K562 (cell line): Measurements from ENCODE around the gene KLF17. TPM values are rescaled to one million over a fixed set of nuclear protein-coding genes. Genes with fewer than 3 reads are reported as not detected.

Experiments
- ATAC-seq: fragments of 200-7000 bp; cut with Tn5 transposase; 3 replicates; pipeline ENCODE4 v1.9.1; 2020; ENCODE audit warnings: moderate library complexity
- BruUV-seq: library from RNA; stranded (reverse); fragments of 400-500 nt; replicated peaks from 2 replicates; lab custom pipeline; 2021; lab: Mats Ljungman, UMichigan
- CTCF ChIA-PET: fragments of 300-600 bp; formaldehyde crosslinking; extraction: SDS; loops from one replicate; lab custom pipeline; 2021; ENCODE audit warnings: low intra/inter-chr PET ratio; lab: Yijun Ruan, JAX
- POLR2A ChIA-PET: fragments of 300-600, 350-650 bp; sonication (Branson Sonifier 250); formaldehyde crosslinking; extraction: SDS; loops from one replicate; lab custom pipeline; 2021; ENCODE audit warnings: antibody characterized with exemption, inconsistent platforms; lab: Yijun Ruan, JAX
- DNase-seq, 4 experiments: peaks; one replicate each; pipeline versions ENCODE4 v3.0.0 to v3.0.0-alpha.2; 2011 to 2018; ENCODE audit warnings: low spot score in 3 of 4, mixed read lengths in 3 of 4; ENCODE audit errors: extremely low read depth in 1 of 4
- FAIRE-seq: peaks from 2 replicates; lab custom pipeline; 2011; peaks lifted over from hg19 to GRCh38; lab: Jason Lieb, UNC
- H2AFZ ChIP-seq: 2 replicates; pipeline ENCODE4 v1.6.0; 2011; ENCODE audit warnings: low read depth, low read length, control low read depth, inconsistent platforms
- H3K27ac ChIP-seq: fragments of 200-600 bp; 3 replicates; pipeline ENCODE4 v1.8.0; 2011; ENCODE audit warnings: low read depth, mild to moderate bottlenecking, control low read depth, inconsistent platforms, low read length, moderate library complexity, mixed read lengths; ENCODE audit errors: extremely low read depth
- H3K27me3 ChIP-seq, 2 experiments: fragments of 300-600 bp in 1 of 2; 2 replicates in 1 of 2; 3 replicates in 1 of 2; pipeline versions ENCODE4 v1.6.0 to v1.8.0; 2011; ENCODE audit warnings: inconsistent platforms in 2 of 2, low read length in 2 of 2, mild to moderate bottlenecking in 1 of 2, mixed read lengths in 1 of 2, moderate library complexity in 1 of 2; ENCODE audit not compliant: control insufficient read depth in 2 of 2, insufficient read depth in 2 of 2
- H3K36me3 ChIP-seq: fragments of 300-600 bp; 3 replicates; pipeline ENCODE4 v1.8.0; 2011; ENCODE audit warnings: mild to moderate bottlenecking, low read length, inconsistent platforms; ENCODE audit not compliant: control insufficient read depth, insufficient read depth
- H3K4me1 ChIP-seq, 2 experiments: fragments of 200-600 bp in 1 of 2; replicated peaks in 1 of 2; 2 replicates in 1 of 2; 3 replicates in 1 of 2; pipeline versions ENCODE4 v1.5.1 to v1.8.0; 2011; ENCODE audit warnings: inconsistent platforms in 2 of 2, low read length in 2 of 2, mild to moderate bottlenecking in 1 of 2, mixed read lengths in 1 of 2, moderate library complexity in 1 of 2; ENCODE audit not compliant: control insufficient read depth in 2 of 2, insufficient read depth in 2 of 2
- H3K4me2 ChIP-seq: 2 replicates; pipeline ENCODE4 v1.6.1; 2011; ENCODE audit warnings: low read length, control low read depth, inconsistent platforms, mixed read lengths; ENCODE audit not compliant: insufficient read depth
- H3K4me3 ChIP-seq: fragments of 200-600 bp; sonication (generic), shearing (Covaris generic); 2 replicates; pipeline ENCODE4 v1.5.1; 2016; ENCODE audit warnings: control low read depth, inconsistent platforms
- H3K79me2 ChIP-seq: fragments of 200-600 bp; 3 replicates; pipeline ENCODE4 v1.8.0; 2011; ENCODE audit warnings: low read length, inconsistent platforms; ENCODE audit not compliant: control insufficient read depth, insufficient read depth
- H3K9ac ChIP-seq, 2 experiments: 2 replicates each; pipeline versions ENCODE4 v1.6.0 to v1.6.1; 2011; ENCODE audit warnings: low read depth in 2 of 2, low read length in 2 of 2, control low read depth in 1 of 2, inconsistent platforms in 1 of 2, mild to moderate bottlenecking in 1 of 2, mixed read lengths in 1 of 2; ENCODE audit not compliant: insufficient read depth in 1 of 2
- H3K9me1 ChIP-seq: one replicate; pipeline ENCODE4 v1.6.0; 2011; ENCODE audit warnings: inconsistent platforms, mild to moderate bottlenecking, low read length, moderate library complexity; ENCODE audit not compliant: control insufficient read depth, insufficient read depth
- H3K9me3 ChIP-seq: replicated peaks from 2 replicates; pipeline ENCODE4 v1.5.1; 2011; ENCODE audit warnings: low read depth, low read length, inconsistent platforms; ENCODE audit not compliant: control insufficient read depth, insufficient read depth
- H4K20me1 ChIP-seq: replicated peaks from 2 replicates; pipeline ENCODE4 v1.6.1; 2011; ENCODE audit warnings: low read length, inconsistent platforms, mixed read lengths; ENCODE audit not compliant: control insufficient read depth, insufficient read depth
- ATF7 ChIP-seq: fragments of 450-650 bp; IDR thresholded peaks from 2 replicates; pipeline ENCODE4 v1.7.1; 2014; ENCODE audit warnings: mild to moderate bottlenecking, moderate library complexity
- CREB3L1 ChIP-seq: fragments of 450-650 bp; IDR thresholded peaks from 2 replicates; pipeline ENCODE4 v1.6.1; 2014; ENCODE audit warnings: low read depth, mild to moderate bottlenecking, moderate library complexity, borderline replicate concordance
- HES1 ChIP-seq: fragments of 450-650 bp; IDR thresholded peaks from 2 replicates; pipeline ENCODE4 v1.6.1; 2016; ENCODE audit warnings: low read depth, mild to moderate bottlenecking, moderate library complexity
- HNRNPL ChIP-seq: fragments of 200-400 bp; formaldehyde crosslinking; IDR thresholded peaks from 2 replicates; pipeline ENCODE4 v1.6.1; 2017; ENCODE audit warnings: low read depth, mild to moderate bottlenecking, low read length
- MITF ChIP-seq: IDR thresholded peaks from 2 replicates; pipeline ENCODE4 v1.6.1; 2014; ENCODE audit warnings: antibody characterized with exemption
- RFX5 ChIP-seq: IDR thresholded peaks from 2 replicates; pipeline ENCODE4 v1.6.1; 2011; ENCODE audit warnings: low read depth, mild to moderate bottlenecking, improper control_type of control experiment, low read length
- SAP30 ChIP-seq: fragments of 200-600 bp; sonication (generic); IDR thresholded peaks from 2 replicates; pipeline ENCODE4 v1.6.1; 2012; ENCODE audit warnings: borderline replicate concordance, low read depth, mild to moderate bottlenecking, moderate library complexity, low read length, control low read depth, inconsistent platforms; ENCODE audit not compliant: insufficient read depth, poor library complexity, severe bottlenecking
- SMAD1 ChIP-seq: fragments of 150-350 bp; IDR thresholded peaks from 2 replicates; pipeline ENCODE4 v1.6.1; 2014; ENCODE audit warnings: low read length, low read depth; ENCODE audit not compliant: partially characterized antibody
- ZC3H11A ChIP-seq: IDR thresholded peaks from 2 replicates; pipeline ENCODE4 v1.6.1; 2012; ENCODE audit warnings: low read depth, low read length, improper control_type of control experiment
- ZNF512 ChIP-seq: IDR thresholded peaks from 2 replicates; pipeline ENCODE4 v1.6.1; 2016; ENCODE audit warnings: missing genetic modification characterization, missing compliant biosample characterization
- WGBS: fragments of 100-300 bp; shearing (Covaris generic); methylation state at CpG from one replicate; pipeline ENCODE4 v1.1.6; 2016; ENCODE audit warnings: low coverage, mixed read lengths; ENCODE audit not compliant: insufficient coverage; ENCODE audit errors: missing lambda C conversion rate; 5-methylcytosine and 5-hydroxymethylcytosine counted together
- in situ Hi-C: fragments of 300-500 bp; cut with MboI; formaldehyde crosslinking; loops from 4 replicates; pipeline ENCODE4 v1.15.0; 2018; ENCODE audit warnings: inconsistent platforms, mixed read lengths
- intact Hi-C: fragments of 100-400 bp; cut with micrococcal nuclease; formaldehyde crosslinking; loops from 2 replicates; pipeline ENCODE4 v1.14.2; 2022
- polyA plus RNA-seq, 8 experiments: library from polyadenylated mRNA; depleted of rRNA in 4 of 8; stranded (reverse) in 5 of 8; unstranded in 3 of 8; fragments of >200 nt; fragmentation: Nextera tagmentation in 2 of 8; fragmentation: Illumina TruSeq in 1 of 8; extraction: Ambion mirVana in 2 of 8; extraction: Trizol in 1 of 8; gene quantifications; 2 replicates each; pipeline versions ENCODE4 v1.2.1 to v1.2.3, GENCODE V29; 2011 to 2014; ENCODE audit warnings: inconsistent platforms in 1 of 8, missing spikeins in 1 of 8
- total RNA-seq, 7 experiments: library from RNA; depleted of rRNA in 6 of 7; stranded (reverse); fragments of >200 nt in 6 of 7; fragmentation: Illumina TruSeq in 2 of 7; extraction: Trizol in 2 of 7; gene quantifications; 2 replicates each; pipeline versions ENCODE4 v1.2.1 to v1.2.3, GENCODE V29; 2011 to 2021; ENCODE audit warnings: low replicate concordance in 1 of 7

Gene KLF17
- total and polyA plus RNA-seq, 9 of the 15 experiments (the other 6 are each of a cell fraction or from before 2014, with no cell fraction given): 0.01 to 0.24 (median 0.13) TPM; not detected in 6

GRCh38 chr1:44147582-44147981 is 29.0 kb downstream of the KLF17 start:
- H3K9ac ChIP-seq: no peak overlapping the region
- no peaks in the 10 kb centered on the region for H4K20me1 ChIP-seq
- no peak overlapping the region for H3K27ac ChIP-seq
- ChIA-PET CTCF (no interaction called here), POLR2A (interaction anchor here (0.6 to 0.8 kb wide), 2 partner anchors 131 to 431 kb away, joined by 3 read pairs; no protein-coding TSS in a partner anchor)
- 9% methylated on average over 3 of the region's 3 CpGs for WGBS
- peak; percentile 74; the same call in 1 of the 2 replicates for TF ChIP-seq ZNF512
- TF ChIP-seq ZC3H11A: no peak
- peaks cover 8% of the 10 kb centered on the region for H3K9me3 ChIP-seq
- no peak for DNase-seq
- H2AFZ ChIP-seq: no peak overlapping the region
- in situ Hi-C loops: no loop called here
- H3K27me3 ChIP-seq: peaks cover 19 to 36% of the 10 kb centered on the region in 2 experiments; a peak in 4 of 5 replicates
- ATAC-seq: no peak
- H3K36me3 ChIP-seq: no peaks in the 10 kb centered on the region
- intact Hi-C loops: no loop called here
- no peak overlapping the region for H3K4me2 ChIP-seq
- H3K79me2 ChIP-seq: no peaks in the 10 kb centered on the region
- no peak for FAIRE-seq
- H3K9me1 ChIP-seq: no peaks in the 10 kb centered on the region
- BruUV-seq: no TSS peak
- H3K4me3 ChIP-seq: no peak overlapping the region
- no peaks in the 10 kb centered on the region for H3K4me1 ChIP-seq

- H3K4me2 ChIP-seq: no peak overlapping the region
- H3K27ac ChIP-seq: no peak overlapping the region
- no peaks in the 10 kb centered on the region for H4K20me1 ChIP-seq
- WGBS: 0% methylated on average over 6 of the region's 6 CpGs
- no peak overlapping the region for H2AFZ ChIP-seq
- H3K4me3 ChIP-seq: no peak overlapping the region
- no peaks in the 10 kb centered on the region for H3K4me1 ChIP-seq
- CTCF ChIA-PET: interaction anchor here (0.6 kb wide), 1 partner anchor 1958 kb away, joined by 4 read pairs; no protein-coding TSS in a partner anchor
- no peak overlapping the region for H3K9ac ChIP-seq
- H3K9me1 ChIP-seq: no peaks in the 10 kb centered on the region
- H3K27me3 ChIP-seq: peaks cover 28 to 37% of the 10 kb centered on the region in 2 experiments
- FAIRE-seq (no peak), ATAC-seq (no peak), DNase-seq (peak in 1 of 4 experiments; percentile 1)
- no peaks in the 10 kb centered on the region for H3K9me3 ChIP-seq
- no peaks in the 10 kb centered on the region for H3K79me2 ChIP-seq
- intact Hi-C loops (no loop called here), in situ Hi-C loops (no loop called here)
- POLR2A ChIA-PET: no interaction called here
- H3K36me3 ChIP-seq: no peaks in the 10 kb centered on the region
- BruUV-seq: no TSS peak
- TF ChIP-seq HNRNPL (no peak), MITF (no peak), CREB3L1 (no peak), ATF7 (no peak), HES1 (no peak), SAP30 (no peak), RFX5 (no peak), SMAD1 (no peak)
Measured at GRCh38 chr1:44151332-44151731, 32.7 kb downstream of the KLF17 start.
